GM18519 (cell line): ENCODE data around the gene C5orf47.

Experiments
- ATAC-seq: cut with Tn5 transposase; IDR thresholded peaks from one replicate; pipeline ENCODE4 v1.9.1; 2021; ENCODE audit warnings: mild to moderate bottlenecking, moderate library complexity; ENCODE audit not compliant: unreplicated experiment, low FRiP score

C5orf47 gene

DNA sequence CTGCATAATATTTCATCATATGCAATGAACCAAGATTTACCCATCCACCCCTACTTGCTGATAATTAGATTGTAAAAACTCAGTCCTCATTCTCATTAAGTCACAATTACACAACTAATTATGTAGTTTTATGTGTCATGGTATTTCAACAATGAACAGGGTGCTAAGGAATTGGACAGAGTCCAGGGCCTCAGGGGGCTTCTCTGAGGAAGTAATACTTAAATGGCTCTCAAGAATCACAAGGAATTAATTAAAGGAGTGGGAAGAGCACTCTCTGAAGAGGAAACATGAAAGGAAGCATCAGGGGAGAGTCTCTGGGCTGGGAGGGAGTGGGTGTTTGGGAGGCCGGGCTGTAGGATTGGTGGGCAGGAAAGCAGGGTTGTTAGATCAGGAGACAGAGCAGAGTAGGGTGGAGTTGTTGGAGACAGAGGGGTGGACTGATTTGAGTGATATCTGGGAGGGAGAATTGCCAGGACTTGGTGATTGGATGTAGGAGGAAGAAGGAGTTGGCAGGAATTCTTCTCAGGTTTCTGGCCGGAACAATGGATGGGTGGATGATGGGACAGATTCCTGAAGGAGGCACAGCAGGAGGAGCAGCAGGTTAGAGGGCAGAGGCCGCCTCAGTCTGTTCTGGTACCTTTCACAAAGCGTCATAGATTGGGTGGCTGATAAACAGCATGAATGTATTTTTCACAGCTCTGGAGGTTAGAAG lies 33.6 kb downstream of the C5orf47 start:
- no peak for ATAC-seq

DNA sequence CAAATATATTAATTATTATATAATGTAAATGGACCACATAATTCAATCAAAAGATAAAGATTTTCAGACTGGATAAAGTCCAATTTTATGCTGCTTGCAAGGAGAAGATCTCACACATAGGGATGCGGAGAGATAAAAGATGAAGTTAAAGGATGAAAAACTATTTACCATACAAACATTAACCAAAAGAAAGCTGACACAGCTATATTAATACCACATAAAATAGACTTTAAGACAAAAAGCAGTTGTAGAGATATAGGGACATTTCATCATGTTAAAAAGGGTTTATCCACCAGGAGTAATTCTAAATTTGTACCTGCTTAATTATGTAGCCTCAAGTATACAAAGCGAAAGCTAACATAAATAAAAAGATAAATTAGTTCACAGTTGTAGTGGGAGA lies 41.3 kb downstream of the C5orf47 start:
- no peak for ATAC-seq

DNA sequence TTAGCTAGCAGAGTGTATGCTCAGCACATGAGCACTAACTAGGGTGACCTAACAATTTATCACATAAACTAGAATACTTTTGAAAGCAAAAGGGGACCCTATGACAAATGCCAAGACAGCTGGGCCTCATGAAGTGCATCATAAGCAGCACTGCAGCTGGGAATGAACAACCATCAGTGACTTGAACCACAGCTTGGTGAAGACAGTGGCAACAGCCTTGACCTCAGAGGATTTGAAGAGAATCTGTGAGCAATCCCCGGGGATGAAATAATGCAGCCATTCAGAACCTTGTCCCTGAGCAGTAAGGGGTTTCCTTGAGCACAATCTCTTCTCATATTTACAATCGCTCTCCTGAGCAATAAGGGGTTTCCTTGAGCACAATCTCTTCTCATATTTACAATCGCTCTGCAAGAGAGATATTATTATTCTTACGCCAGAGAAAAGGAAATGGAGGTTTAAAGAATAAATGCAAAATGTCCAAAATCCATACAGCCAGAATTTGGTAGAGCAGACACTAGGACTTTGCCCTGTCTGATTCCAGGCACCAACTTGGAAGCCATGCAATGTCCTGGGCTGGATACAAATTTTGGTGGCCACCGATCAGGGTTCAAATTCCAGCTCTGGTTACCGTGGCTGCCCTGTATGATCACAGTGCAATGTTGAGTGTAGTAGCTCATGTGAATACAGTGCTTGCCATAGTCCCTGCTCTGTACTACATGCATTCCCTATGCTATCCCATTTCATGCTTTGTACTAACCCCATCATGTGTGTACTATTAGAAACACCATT lies 55.7 kb downstream of the C5orf47 start:
- no peak for ATAC-seq

DNA sequence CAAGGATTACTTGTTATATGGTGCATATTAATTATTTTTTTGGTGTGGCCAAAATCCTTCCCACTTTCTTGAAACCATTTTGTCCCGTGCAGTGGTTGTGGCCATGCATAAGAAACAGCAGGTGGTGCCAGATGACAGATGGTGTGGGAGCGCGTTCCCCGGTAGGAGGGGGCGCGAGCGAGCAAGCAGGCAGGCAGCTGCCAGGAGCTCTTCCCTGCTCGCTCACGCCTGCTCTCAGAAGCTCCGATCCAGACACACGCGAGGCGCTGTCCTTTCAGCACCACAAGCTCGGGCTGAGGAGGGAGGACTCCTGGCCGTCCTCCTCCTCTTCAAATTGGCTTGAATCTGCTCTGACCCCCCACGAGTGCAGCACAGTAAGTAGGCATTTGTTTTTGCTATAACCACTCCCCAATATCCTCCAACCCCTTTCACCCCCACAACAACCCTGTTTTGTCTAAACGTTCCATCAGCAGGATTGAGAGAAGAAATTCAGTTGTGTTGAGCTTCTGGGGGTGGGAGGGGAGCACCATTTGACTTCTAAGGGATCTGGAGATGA lies 56.6 kb downstream of the C5orf47 start, which contains the start of gene NSG2:
Gene NSG2 (plus strand): TSS at position 237 of the 556 bp plus-strand sequence. CDS start 1,050 bp downstream, outside the sequence.
- no peak for ATAC-seq

DNA sequence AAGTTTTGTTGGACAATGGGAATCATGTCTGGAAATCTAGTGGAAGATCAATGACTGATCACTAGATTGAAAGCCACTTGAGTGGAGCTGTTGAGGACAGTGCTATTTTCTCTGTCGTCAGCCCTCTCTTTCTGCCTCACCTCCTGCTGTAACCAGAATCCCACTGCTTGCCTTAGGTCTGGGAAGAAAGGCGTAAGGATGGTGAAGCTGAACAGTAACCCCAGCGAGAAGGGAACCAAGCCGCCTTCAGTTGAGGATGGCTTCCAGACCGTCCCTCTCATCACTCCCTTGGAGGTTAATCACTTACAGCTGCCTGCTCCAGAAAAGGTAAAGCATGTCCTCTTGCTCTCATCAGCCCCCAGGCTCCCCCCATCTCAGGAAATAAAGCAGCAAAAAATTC lies 57.6 kb downstream of the C5orf47 start:
- ATAC-seq = no peak

DNA sequence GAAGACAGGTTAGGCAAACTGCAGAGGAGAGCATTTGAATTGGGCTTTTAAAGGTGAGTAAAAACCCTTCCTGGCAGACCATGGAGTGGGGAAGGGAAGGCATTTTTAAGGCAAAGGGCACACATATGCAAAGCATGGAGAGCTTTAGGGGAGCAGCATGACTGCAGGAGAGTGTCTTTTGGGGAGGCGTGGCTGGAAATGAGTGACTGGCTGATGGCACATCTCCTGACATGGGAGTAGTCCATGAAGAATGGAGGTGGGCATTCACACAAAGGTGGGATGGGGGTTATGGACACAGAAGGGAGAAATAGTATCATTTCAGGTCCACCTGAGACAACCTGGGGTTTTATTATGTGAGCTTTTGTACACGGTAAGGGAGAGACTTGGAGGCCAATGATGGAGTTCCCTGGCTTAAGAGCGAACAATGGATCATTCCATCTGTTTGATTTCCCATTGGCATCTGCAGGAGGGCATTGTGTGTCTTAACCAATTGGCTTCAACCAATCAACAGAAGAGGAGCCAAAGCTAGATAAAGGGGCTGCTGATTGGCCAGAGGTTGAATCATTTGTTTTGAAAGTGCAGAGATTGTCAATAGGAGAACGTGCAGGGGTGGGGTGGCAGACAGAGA lies 58.6 kb downstream of the C5orf47 start:
- no peak for ATAC-seq

DNA sequence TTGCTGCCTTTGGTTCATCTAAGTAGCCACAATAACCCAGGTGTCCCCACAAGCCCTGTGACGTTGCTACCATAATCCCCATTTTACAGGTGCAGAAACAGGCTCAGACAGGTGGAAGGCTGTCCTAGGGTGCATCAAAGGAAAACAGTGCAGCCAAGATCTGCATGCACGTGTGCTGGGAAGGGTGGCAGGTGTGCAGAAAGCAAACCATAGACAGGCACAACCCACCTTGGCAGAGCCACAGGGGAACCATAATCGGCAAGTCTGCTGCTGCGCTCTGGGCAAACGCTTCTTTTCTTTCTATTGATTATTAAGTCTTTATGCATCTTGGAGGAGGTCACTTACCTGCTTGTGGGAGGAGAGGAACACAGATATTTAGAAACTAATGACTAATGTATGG lies 63.7 kb downstream of the C5orf47 start:
- ATAC-seq = no peak

DNA sequence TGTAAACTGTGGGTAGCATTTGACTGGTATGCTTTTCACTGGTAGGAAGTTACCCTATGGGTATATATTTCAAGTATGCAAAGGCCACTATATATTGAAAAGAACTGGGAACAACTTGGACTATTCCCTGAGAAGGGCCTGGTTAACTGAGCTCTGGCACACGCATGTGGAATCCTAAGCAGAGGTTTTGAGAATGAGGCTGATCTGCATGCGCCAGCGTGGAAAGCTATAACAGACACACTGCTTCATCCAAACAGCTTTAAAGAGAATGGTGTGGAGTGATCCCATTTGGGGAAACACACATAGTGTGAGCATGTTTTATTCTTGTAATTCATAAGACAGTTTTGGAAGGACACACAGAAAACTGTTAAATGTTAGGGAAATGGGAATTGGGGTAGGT lies 64.9 kb downstream of the C5orf47 start:
- ATAC-seq = no peak
